Tongue (tissue), 2 donors: ENCODE data around the gene BCL11B. TPM values are rescaled to one million over a fixed set of nuclear protein-coding genes. Genes with fewer than 3 reads are reported as not detected.

ENCODE experiments used
- DNase-seq: peaks from one replicate; pipeline ENCODE4 v3.0.0-alpha.2; 2015
- total RNA-seq: library from RNA; depleted of rRNA; stranded (reverse); fragments of >200 nt; gene quantifications from one replicate; pipeline ENCODE4 v1.2.3, GENCODE V29; 2014

BCL11B gene
- 5.7 TPM for total RNA-seq

GRCh38 chr14:99271951-99272631 lies at the start of gene BCL11B:
Gene BCL11B, minus strand, starts transcription at chr14:99272197. Its CDS starts 979 bp downstream, at chr14:99271218.
- DNase-seq: peak; percentile 97

DNA sequence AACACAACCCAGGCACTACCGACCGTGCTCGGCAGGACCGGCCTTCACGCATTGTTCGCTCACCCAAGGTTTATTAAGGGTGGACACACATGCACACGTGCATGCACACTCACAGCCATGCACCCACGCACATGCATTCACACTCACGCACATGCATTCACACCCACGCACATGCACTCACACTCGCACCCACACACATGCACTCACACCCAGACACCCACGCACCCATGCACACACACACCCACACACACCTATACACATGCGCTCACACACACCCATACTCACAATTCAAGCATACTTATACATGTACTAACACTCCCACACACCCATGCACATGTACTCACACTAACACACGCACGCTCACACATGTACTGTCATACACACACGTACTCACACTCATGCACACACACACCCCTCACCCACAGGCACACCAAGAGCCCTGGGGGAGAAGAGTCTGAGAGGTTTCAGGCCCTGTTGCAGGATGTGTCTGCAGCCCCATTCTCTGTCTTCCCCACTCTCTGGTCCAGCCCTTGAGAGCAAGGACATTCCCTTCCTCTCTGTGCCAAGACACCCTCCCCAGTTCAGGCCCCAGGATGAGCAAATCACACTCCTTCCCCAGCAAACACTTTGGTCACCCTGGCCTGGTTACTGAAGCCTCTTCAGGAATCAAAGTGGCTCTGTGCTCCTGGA lies 49.4 kb upstream of the BCL11B start:
- no peak for DNase-seq

- no peak for DNase-seq
Observed at GRCh38 chr14:99320621-99321235, 48.7 kb upstream of the BCL11B start.

DNA sequence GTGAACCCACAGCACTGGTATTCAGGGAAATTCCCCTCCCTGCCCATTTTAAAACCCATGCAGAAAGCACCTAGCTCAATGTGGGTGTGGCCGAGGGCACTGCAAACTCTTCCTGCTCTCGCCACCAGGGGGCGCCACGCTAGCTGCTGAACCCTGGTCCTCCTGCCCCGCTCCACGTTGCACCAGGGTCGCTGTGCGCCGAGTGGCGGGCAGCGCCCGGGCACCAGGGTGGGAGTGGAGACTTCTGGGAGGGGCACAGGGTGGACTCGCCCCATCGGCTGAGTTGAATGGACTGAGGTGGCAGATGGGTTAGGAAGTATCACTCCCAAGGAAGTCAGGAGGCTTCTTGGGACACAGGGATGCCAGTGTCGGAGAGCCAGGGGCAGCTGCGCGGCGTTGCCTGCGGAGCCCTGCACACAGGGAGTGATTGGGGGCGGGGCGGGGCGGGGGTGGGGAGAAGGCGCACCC lies 48.1 kb upstream of the BCL11B start:
- DNase-seq: peak; percentile 36

DNA sequence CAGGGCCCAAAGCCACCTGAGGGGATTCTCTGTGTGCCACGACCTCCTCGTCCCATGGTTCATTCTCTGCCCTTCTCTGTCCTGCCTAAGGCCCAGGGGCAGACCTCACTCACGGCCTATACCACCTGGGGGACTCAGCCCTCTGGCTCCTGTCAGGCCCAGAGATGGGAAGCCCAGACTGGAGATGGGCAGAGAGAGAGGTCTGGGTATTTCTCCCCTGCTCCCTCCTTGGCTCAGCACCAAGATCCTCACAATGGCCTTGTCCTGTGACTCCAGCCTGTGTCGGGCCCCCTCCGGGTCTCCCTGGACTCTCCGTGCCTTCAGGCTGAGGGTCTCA lies 46.9 kb upstream of the BCL11B start:
- no peak for DNase-seq

DNA sequence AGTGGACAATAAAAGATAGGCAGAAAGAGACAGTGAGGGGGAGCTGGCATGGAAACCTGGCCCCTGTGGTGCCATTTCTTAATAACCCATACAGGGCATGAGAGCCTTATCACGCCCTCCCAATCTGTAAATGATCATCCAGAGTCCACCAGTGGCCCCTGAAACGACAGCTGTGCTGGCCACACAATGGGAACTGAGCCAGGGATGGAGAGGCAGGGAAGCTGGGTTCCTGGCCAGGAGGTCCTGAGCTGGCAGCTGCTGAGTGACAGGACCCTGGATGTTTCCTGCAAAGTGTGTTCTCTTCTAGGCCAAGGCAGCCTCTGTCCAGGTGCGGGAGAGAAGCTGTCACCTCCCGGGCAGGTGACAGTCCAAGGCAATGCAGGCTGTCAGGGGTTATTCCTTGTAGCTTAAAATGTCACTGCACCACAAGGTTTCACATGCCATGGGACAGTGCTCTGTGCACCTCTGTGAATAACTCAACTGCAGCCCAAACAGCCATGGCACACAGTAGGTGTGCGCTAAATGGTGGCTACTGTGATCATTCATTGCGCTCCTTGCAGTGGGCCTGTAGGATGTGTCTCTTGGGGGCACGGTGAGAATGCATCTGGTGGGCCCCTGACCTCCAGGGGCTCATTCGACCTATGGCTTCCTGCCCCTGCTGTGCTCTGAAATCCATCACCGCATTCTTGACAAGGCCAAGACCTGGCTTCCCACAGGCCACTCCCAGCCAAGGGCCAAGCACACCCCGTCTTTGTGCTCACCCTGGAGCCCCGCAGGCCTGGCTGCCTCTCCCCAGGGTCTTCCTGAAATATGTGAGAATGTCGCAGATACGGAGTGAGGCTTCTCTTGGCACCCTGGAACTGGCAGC lies 46.3 kb upstream of the BCL11B start:
- peak; percentile 40 for DNase-seq

DNA sequence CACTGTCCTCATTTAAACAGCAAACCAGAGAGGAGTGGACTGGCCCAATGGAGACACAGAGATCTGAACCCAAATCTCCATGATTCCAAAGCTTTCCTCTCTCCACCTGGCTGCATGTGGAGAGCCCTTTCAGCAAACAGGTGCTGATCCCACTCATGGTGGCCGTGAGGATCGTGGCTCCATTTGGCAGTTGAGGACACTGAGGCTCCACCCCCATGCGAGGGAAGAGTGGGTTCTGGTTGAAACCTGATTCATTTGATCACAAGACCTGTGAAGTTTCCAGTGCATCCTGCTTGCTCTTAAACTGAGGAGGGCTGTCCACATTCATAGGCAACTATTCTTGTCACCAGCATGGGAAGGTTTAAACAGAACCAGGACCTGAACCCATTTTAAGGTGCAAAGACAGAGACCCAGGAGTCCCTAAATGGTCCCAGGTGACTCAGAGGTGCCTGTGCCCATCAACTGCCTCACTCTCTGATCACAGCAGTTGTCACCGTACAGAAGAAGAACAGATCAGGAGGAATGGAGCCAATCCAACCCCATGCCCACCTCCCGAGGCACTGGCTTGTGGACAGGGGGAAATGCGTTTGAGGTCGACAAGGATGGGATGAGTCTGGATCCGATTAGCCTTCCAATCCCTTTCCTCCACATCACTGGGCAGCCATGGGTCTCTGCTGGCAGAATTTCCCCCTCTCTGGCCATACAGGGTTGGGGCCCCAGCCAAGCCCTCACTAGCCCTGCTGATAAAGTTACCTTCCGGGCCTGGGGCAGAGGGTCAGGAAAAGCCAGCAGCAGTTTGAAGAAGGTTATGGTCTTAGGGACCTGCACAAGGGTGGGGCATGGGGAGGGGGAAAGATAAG lies 45.5 kb upstream of the BCL11B start:
- DNase-seq: no peak

GRCh38 chr14:99316281-99317163 lies 44.5 kb upstream of the BCL11B start:
- no peak for DNase-seq

DNA sequence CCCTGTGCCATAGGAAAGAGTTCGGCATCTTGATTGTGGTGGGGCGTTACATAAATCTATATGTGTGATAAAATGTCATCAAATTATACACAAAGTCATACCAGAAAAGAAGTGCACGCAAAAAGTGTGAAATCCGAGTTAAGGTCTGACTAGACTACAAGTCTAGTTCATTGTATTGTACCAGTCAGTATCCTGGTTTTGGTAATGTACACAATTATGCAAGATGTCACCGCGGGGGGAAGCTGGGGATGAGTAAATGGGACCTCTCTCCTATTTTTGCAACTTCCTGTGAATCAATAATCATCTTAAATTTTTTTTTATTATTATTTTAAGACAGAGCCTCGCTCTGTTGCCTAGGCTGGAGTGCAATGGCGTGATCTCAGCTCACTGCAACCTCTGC lies 43.2 kb upstream of the BCL11B start:
- no peak for DNase-seq

- DNase-seq: no peak
Observed at GRCh38 chr14:99314623-99315022, 42.6 kb upstream of the BCL11B start.

DNA sequence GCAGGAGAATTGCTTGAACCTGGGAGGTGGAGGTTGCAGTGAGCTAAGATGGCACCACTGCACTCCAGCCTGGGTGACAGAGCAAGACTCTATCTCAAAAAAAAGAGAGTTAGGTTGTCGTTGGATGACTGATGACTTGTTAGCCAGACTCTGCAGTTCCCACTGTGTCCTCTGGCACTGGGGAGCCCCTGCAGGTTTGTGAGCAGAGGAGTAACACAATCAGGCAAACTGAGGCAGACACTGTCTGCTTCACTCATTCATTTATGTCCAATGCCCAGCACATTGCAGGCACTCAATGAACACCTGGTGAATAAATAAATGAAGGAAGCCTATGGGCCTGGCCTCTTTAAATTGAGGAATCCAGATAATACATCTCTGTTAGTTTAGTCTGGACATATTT lies 41.2 kb upstream of the BCL11B start:
- DNase-seq: no peak

GRCh38 chr14:99312106-99312505 lies 40.1 kb upstream of the BCL11B start:
- DNase-seq: no peak

- DNase-seq: no peak
Observed at GRCh38 chr14:99309220-99309766, 37.3 kb upstream of the BCL11B start.

GRCh38 chr14:99304208-99304607 lies 32.2 kb upstream of the BCL11B start:
- no peak for DNase-seq

- DNase-seq: no peak
Observed at GRCh38 chr14:99300190-99300589, 28.2 kb upstream of the BCL11B start.

GRCh38 chr14:99296517-99296916 lies 24.5 kb upstream of the BCL11B start:
- no peak for DNase-seq

DNA sequence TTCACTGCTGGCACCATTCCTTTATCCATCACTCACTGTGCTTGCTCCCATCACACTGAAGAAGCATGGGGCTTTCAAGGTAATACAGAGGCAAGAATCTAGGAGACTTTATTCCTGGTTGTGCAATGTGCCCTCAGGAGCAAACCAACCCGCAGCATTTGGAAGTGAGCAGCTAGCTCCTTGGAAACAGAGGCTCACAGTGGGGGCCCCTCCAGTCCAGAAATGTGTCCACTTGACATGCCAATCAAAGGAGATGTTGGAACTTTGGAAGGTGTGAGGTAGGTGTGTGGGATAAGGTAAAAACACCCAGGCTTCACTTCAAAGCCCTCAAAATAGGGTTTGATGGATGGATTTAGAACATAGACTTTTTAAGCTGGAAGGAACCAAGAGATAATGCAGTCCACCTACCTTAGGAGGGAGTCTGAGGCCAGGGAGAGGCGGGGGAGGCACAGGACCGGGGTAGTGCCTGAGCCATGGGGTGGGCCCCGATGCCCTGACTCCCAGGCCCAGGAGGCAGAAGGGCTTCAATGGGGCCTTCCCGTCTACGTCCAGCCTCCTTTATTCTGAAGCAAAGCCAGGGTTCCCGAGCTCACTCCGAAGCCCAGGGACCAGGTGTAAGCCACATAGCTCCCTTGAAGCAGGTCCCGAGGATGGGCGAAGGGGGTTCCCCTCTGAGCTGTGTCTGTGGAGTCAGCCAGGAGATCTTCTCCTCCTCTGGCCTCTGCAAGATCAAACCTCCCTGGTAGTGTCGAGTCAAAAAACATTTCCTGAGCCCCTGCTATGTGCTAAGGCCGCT lies 17.6 kb upstream of the BCL11B start:
- DNase-seq: no peak

DNA sequence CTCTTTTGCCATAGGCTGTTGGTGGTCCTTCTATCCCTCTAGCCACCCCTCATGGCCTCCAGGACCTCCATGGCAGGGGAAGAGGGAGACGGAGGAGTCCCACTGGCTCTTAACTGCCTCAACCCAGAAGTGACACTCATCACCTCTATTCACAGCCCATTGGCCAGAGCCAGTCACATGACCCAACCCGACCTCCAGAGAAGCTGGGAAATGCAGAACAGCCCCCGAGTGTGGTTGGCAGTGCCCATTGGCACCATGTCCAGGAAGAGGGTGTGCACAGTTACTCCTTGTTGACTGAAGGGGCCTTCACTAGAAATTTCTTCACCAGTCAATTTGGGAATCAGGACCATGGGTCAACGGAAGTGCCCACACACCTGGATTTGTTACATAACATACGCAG lies 17.0 kb upstream of the BCL11B start:
- DNase-seq: no peak

- DNase-seq: no peak
Observed at GRCh38 chr14:99287269-99287942, 15.4 kb upstream of the BCL11B start.
